SU-DHL-6 (cell line): ENCODE results near the gene MMP13.

Source experiments
- H2AFZ ChIP-seq: fragments of 200-600 bp; sonication (generic); 2 replicates; pipeline ENCODE4 v1.6.1; 2014; ENCODE audit warnings: low read depth, mild to moderate bottlenecking, moderate library complexity, mixed read lengths, antibody characterized with exemption, low read length; ENCODE audit not compliant: severe bottlenecking
- H3F3A ChIP-seq: fragments of 200-600 bp; shearing (Covaris generic); 2 replicates; pipeline ENCODE4 v1.6.0; 2016; ENCODE audit warnings: antibody characterized with exemption, mild to moderate bottlenecking; ENCODE audit not compliant: insufficient read depth
- H3K27ac ChIP-seq: fragments of 200-600 bp; sonication (generic); 2 replicates; pipeline ENCODE4 v1.5.1; 2016; ENCODE audit warnings: low read depth, mild to moderate bottlenecking, low read length, moderate library complexity, mixed read lengths
- H3K27me3 ChIP-seq: fragments of 200-600 bp; sonication (generic), shearing (Covaris generic); 2 replicates; pipeline ENCODE4 v1.6.0; 2014; ENCODE audit warnings: mild to moderate bottlenecking, low read length
- H3K36me3 ChIP-seq: fragments of 200-600 bp; sonication (generic); 2 replicates; pipeline ENCODE4 v1.6.1; 2014; ENCODE audit warnings: mild to moderate bottlenecking, low read length, mixed read lengths
- H3K4me2 ChIP-seq: fragments of 300-600, 200-600 bp; shearing (Covaris generic), sonication (generic); 2 replicates; pipeline ENCODE4 v1.6.0; 2014; ENCODE audit warnings: low read length, low read depth, mild to moderate bottlenecking; ENCODE audit not compliant: poor library complexity, severe bottlenecking
- H3K4me3 ChIP-seq: fragments of 200-600 bp; sonication (generic); 2 replicates; pipeline ENCODE4 v1.5.1; 2014; ENCODE audit warnings: antibody characterized with exemption, low read length, mild to moderate bottlenecking, mixed read lengths; ENCODE audit not compliant: insufficient read depth, poor library complexity, severe bottlenecking
- H3K79me2 ChIP-seq: fragments of 200-600 bp; sonication (generic); 2 replicates; pipeline ENCODE4 v1.6.1; 2014; ENCODE audit warnings: mild to moderate bottlenecking, low read length, moderate library complexity; ENCODE audit not compliant: insufficient read depth
- H3K9ac ChIP-seq: fragments of 200-600 bp; sonication (generic); 2 replicates; pipeline ENCODE4 v1.7.0; 2014; ENCODE audit warnings: mild to moderate bottlenecking, low read length
- H3K9me2 ChIP-seq: fragments of 200-600 bp; sonication (generic); replicated peaks from 2 replicates; pipeline ENCODE4 v1.6.1; 2014; ENCODE audit warnings: low read length; ENCODE audit not compliant: insufficient read depth
- H3K9me3 ChIP-seq: fragments of 200-600 bp; sonication (generic); 2 replicates; pipeline ENCODE4 v1.6.1; 2014; ENCODE audit warnings: low read length, mixed read lengths; ENCODE audit not compliant: insufficient read depth
- H4K20me1 ChIP-seq: fragments of 200-600 bp; sonication (generic); 2 replicates; pipeline ENCODE4 v1.6.1; 2014; ENCODE audit warnings: low read depth, mild to moderate bottlenecking, antibody characterized with exemption, low read length, moderate library complexity, mixed read lengths
- EZH2phosphoT487 ChIP-seq: fragments of 200-600 bp; sonication (generic), shearing (Covaris generic); conservative IDR thresholded peaks from 2 replicates; pipeline ENCODE4 v1.6.1; 2018; ENCODE audit warnings: mild to moderate bottlenecking, antibody characterized with exemption, low read length, moderate library complexity, mixed read lengths
- TF ChIP-seq, protein P1 (sequence below): fragments of 200-600 bp; sonication (generic); IDR thresholded peaks from one replicate; pipeline ENCODE4 v1.5.1; 2017; ENCODE audit warnings: antibody characterized with exemption, mild to moderate bottlenecking, low read length, moderate library complexity; ENCODE audit not compliant: insufficient read depth, poor library complexity, severe bottlenecking

MMP13 gene

GRCh38 chr11:102950622-102951081, 4.9 kb downstream of the MMP13 start:
- H2AFZ ChIP-seq: no peak overlapping the region
- no peaks in the 10 kb centered on the region for H3K9me2 ChIP-seq
- H3K4me3 ChIP-seq: no peak overlapping the region
- H3K4me2 ChIP-seq: no peak overlapping the region
- H3K9ac ChIP-seq: no peak overlapping the region
- H3K27me3 ChIP-seq: no peaks in the 10 kb centered on the region
- no peaks in the 10 kb centered on the region for H3K36me3 ChIP-seq
- H3K27ac ChIP-seq: no peak overlapping the region
- H3F3A ChIP-seq: no peaks in the 10 kb centered on the region
- H3K79me2 ChIP-seq: no peaks in the 10 kb centered on the region
- no peaks in the 10 kb centered on the region for H3K9me3 ChIP-seq
- no peaks in the 10 kb centered on the region for H4K20me1 ChIP-seq
- TF ChIP-seq, protein P1, sequence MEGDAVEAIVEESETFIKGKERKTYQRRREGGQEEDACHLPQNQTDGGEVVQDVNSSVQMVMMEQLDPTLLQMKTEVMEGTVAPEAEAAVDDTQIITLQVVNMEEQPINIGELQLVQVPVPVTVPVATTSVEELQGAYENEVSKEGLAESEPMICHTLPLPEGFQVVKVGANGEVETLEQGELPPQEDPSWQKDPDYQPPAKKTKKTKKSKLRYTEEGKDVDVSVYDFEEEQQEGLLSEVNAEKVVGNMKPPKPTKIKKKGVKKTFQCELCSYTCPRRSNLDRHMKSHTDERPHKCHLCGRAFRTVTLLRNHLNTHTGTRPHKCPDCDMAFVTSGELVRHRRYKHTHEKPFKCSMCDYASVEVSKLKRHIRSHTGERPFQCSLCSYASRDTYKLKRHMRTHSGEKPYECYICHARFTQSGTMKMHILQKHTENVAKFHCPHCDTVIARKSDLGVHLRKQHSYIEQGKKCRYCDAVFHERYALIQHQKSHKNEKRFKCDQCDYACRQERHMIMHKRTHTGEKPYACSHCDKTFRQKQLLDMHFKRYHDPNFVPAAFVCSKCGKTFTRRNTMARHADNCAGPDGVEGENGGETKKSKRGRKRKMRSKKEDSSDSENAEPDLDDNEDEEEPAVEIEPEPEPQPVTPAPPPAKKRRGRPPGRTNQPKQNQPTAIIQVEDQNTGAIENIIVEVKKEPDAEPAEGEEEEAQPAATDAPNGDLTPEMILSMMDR: no peak
- TF ChIP-seq EZH2phosphoT487: no peak

DNA sequence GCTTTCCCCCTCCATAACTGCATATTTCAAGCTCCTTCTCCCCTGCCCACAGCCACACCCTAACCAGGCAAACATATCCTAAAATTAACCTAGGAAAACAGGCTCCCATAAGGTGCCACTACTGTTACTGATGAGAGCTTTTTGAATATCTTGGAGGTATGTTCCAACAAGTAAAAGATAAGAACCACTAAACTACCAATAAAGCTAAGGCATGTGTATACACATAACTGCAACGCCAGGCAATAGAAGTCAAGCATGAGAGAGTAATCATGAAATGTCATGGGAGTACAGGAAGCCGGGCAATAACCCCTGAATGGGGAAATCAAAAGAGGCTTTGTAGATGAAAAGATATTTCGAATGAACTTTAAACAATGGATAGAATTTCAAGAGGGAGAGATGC, 9.3 kb downstream of the MMP13 start:
- no peaks in the 10 kb centered on the region for H4K20me1 ChIP-seq
- H3K9ac ChIP-seq: no peak overlapping the region
- H3K27ac ChIP-seq: no peak overlapping the region
- no peaks in the 10 kb centered on the region for H3F3A ChIP-seq
- H2AFZ ChIP-seq: no peak overlapping the region
- H3K9me2 ChIP-seq: no peaks in the 10 kb centered on the region
- TF ChIP-seq EZH2phosphoT487: no peak
- TF ChIP-seq, protein P1: no peak
- H3K9me3 ChIP-seq: no peaks in the 10 kb centered on the region
- no peak overlapping the region for H3K4me3 ChIP-seq
- no peaks in the 10 kb centered on the region for H3K36me3 ChIP-seq
- H3K27me3 ChIP-seq: no peaks in the 10 kb centered on the region
- no peak overlapping the region for H3K4me2 ChIP-seq
- no peaks in the 10 kb centered on the region for H3K79me2 ChIP-seq

- H3K27ac ChIP-seq: no peak overlapping the region
- H3K27me3 ChIP-seq: no peaks in the 10 kb centered on the region
- H3K9ac ChIP-seq: no peak overlapping the region
- H4K20me1 ChIP-seq: no peaks in the 10 kb centered on the region
- H3K36me3 ChIP-seq: no peaks in the 10 kb centered on the region
- no peaks in the 10 kb centered on the region for H3F3A ChIP-seq
- no peaks in the 10 kb centered on the region for H3K9me2 ChIP-seq
- no peak overlapping the region for H3K4me2 ChIP-seq
- no peak overlapping the region for H2AFZ ChIP-seq
- no peaks in the 10 kb centered on the region for H3K9me3 ChIP-seq
- TF ChIP-seq EZH2phosphoT487: no peak
- TF ChIP-seq, protein P1: peak; percentile 72
- H3K4me3 ChIP-seq: no peak overlapping the region
- no peaks in the 10 kb centered on the region for H3K79me2 ChIP-seq
Observed at GRCh38 chr11:102940714-102941588, 14.6 kb downstream of the MMP13 start.
